ENCODE results near the gene MOK.

Gene MOK

DNA sequence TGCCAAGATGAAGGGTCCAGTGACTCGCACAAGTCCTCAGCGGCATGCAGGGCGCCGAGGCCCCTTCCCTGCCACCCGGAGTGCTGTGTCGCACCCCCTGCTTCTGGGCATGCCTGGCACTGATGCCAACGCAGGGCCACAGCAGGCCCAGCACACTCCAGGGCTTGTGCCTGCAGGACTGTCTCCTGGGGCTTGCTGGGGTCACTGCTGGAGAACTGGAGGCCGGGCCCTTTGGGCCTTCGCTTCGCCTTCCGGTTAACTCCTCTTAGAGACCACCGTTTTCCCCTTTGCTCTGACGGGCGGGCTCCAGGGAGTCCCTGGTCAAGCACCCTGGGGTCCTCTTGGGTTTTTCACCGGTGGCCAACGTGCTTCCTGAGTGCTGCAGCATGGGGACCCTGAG, 85.6 kb downstream of the MOK start:
- Histone ChIP-seq H3K18ac (ENCODE audit: low read depth in 1 of 2, low read length in 2 of 2) (no peak overlapping the region), H3K4me2 (ENCODE audit: low read length, poor library complexity, severe bottlenecking) (no peak overlapping the region), H3K27ac (ENCODE audit: low read length, poor library complexity, severe bottlenecking) (no peak overlapping the region), H2AFZ (ENCODE audit: low read depth, low read length) (no peak overlapping the region), H3K23ac (ENCODE audit: low read length in 2 of 2) (no peak overlapping the region), H2BK5ac (ENCODE audit: low read depth, low read length, poor library complexity, severe bottlenecking) (no peak overlapping the region), H3K4me3 (ENCODE audit: insufficient read depth in 1 of 2, low read depth in 1 of 2, low read length in 2 of 2) (no peak overlapping the region), H3K9ac (ENCODE audit: low read length) (no peak overlapping the region), H3K79me1 (replicated peaks; ENCODE audit: low read length, poor library complexity, severe bottlenecking) (peaks cover 50% of the 10 kb centered on the region), H4K8ac (ENCODE audit: low read length) (no peak overlapping the region), H3K4ac (ENCODE audit: low read depth in 1 of 2, low read length in 2 of 2) (no peak overlapping the region), H3K27me3 (ENCODE audit: control insufficient read depth in 1 of 2, insufficient read depth in 1 of 2, low read length in 2 of 2) (no peaks in the 10 kb centered on the region), H2BK12ac (ENCODE audit: low read length in 2 of 2) (no peak overlapping the region), H3K9me3 (ENCODE audit: control insufficient read depth, low read length) (no peaks in the 10 kb centered on the region), H3K14ac (ENCODE audit: low read length in 2 of 2) (no peak overlapping the region), H2BK120ac (ENCODE audit: low read depth, low read length) (no peak overlapping the region), H2AK5ac (ENCODE audit: low read length, severe bottlenecking) (no peak overlapping the region), H2BK15ac (ENCODE audit: low read depth, poor library complexity, severe bottlenecking) (no peak overlapping the region), H3K4me1 (ENCODE audit: control insufficient read depth, insufficient read depth, low read depth, low read length) (peaks cover 24% of the 10 kb centered on the region), H3K36me3 (ENCODE audit: control insufficient read depth in 1 of 2, insufficient read depth in 2 of 2, low read depth in 1 of 2, low read length in 2 of 2) (peaks cover 6 to 51% of the 10 kb centered on the region in 2 experiments), H4K91ac (ENCODE audit: low read length) (no peak overlapping the region)
- DNase-seq = no peak
- 98% methylated on average over 16 of the region's 16 CpGs for WGBS

DNA sequence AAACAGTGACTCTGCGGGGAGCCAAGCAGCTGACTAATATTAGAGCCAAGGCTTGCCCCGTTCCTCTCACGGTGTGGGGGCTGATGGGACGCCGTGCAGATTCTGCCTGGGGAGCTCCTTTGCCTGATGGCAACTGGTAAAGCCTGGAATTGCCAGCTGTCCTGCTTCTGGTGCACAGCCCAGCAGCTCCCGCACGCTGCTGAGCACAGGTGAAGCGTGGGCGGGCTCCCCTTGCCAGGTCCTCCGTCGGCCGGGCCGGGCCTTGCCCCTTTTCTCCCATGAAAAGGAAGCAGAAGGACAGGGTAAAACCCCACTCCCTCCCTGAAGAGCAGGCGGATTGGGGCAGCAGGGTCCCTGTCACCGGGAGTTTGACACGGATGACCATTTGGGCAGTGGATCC, 86.3 kb downstream of the MOK start:
- no peak overlapping the region for H4K91ac ChIP-seq (ENCODE audit: low read length)
- no peak overlapping the region for H3K9ac ChIP-seq (ENCODE audit: low read length)
- H2AK5ac ChIP-seq (ENCODE audit: low read length, severe bottlenecking) = no peak overlapping the region
- no peaks in the 10 kb centered on the region for H3K27me3 ChIP-seq (ENCODE audit: control insufficient read depth in 1 of 2, insufficient read depth in 1 of 2, low read length in 2 of 2)
- 92% methylated on average over 16 of the region's 16 CpGs for WGBS
- no peak overlapping the region for H3K4ac ChIP-seq (ENCODE audit: low read depth in 1 of 2, low read length in 2 of 2)
- no peak overlapping the region for H3K4me2 ChIP-seq (ENCODE audit: low read length, poor library complexity, severe bottlenecking)
- peaks cover 5 to 54% of the 10 kb centered on the region in 2 experiments for H3K36me3 ChIP-seq (ENCODE audit: control insufficient read depth in 1 of 2, insufficient read depth in 2 of 2, low read depth in 1 of 2, low read length in 2 of 2)
- H3K27ac ChIP-seq (ENCODE audit: low read length, poor library complexity, severe bottlenecking) = no peak overlapping the region
- H3K4me1 ChIP-seq (ENCODE audit: control insufficient read depth, insufficient read depth, low read depth, low read length) = peaks cover 24% of the 10 kb centered on the region
- H4K8ac ChIP-seq (ENCODE audit: low read length) = no peak overlapping the region
- H2BK12ac ChIP-seq (ENCODE audit: low read length in 2 of 2) = no peak overlapping the region
- no peak overlapping the region for H3K23ac ChIP-seq (ENCODE audit: low read length in 2 of 2)
- H2BK5ac ChIP-seq (ENCODE audit: low read depth, low read length, poor library complexity, severe bottlenecking) = no peak overlapping the region
- H3K4me3 ChIP-seq (ENCODE audit: insufficient read depth in 1 of 2, low read depth in 1 of 2, low read length in 2 of 2) = no peak overlapping the region
- no peak overlapping the region for H2BK15ac ChIP-seq (ENCODE audit: low read depth, poor library complexity, severe bottlenecking)
- H2AFZ ChIP-seq (ENCODE audit: low read depth, low read length) = no peak overlapping the region
- H3K79me1 ChIP-seq (replicated peaks; ENCODE audit: low read length, poor library complexity, severe bottlenecking) = peaks cover 54% of the 10 kb centered on the region
- no peak overlapping the region for H3K18ac ChIP-seq (ENCODE audit: low read depth in 1 of 2, low read length in 2 of 2)
- no peak overlapping the region for H3K14ac ChIP-seq (ENCODE audit: low read length in 2 of 2)
- DNase-seq = no peak
- no peaks in the 10 kb centered on the region for H3K9me3 ChIP-seq (ENCODE audit: control insufficient read depth, low read length)
- H2BK120ac ChIP-seq (ENCODE audit: low read depth, low read length) = no peak overlapping the region

DNA sequence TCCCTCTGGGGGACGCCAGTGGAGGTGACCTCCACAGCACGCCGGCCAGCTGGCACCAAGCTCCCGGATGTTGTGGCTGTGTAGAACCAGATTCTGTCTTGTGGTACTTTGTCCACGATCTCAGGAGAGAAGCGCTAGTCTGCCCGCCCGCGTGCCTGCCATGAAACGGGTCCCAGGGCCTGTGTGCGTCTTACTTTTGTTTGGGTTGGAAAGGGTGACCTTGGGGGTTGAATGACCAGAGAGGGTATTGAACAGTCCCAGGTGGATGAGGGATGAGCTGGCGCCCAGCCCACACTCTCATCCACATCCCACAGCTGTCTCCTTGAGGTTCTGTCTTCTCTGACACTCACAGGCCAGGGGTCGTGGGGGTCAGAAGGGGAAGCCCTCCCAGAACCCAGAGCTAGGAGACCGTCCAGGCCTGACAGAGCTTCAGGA, 87.0 kb downstream of the MOK start:
- WGBS = 89% methylated on average over 9 of the region's 14 CpGs
- no peak overlapping the region for H3K9ac ChIP-seq (ENCODE audit: low read length)
- no peak overlapping the region for H3K27ac ChIP-seq (ENCODE audit: low read length, poor library complexity, severe bottlenecking)
- H3K18ac ChIP-seq (ENCODE audit: low read depth in 1 of 2, low read length in 2 of 2) = no peak overlapping the region
- H4K8ac ChIP-seq (ENCODE audit: low read length) = no peak overlapping the region
- H2BK5ac ChIP-seq (ENCODE audit: low read depth, low read length, poor library complexity, severe bottlenecking) = no peak overlapping the region
- no peaks in the 10 kb centered on the region for H3K9me3 ChIP-seq (ENCODE audit: control insufficient read depth, low read length)
- no peak overlapping the region for H2AK5ac ChIP-seq (ENCODE audit: low read length, severe bottlenecking)
- no peak overlapping the region for H2BK15ac ChIP-seq (ENCODE audit: low read depth, poor library complexity, severe bottlenecking)
- DNase-seq = no peak
- no peak overlapping the region for H3K4me2 ChIP-seq (ENCODE audit: low read length, poor library complexity, severe bottlenecking)
- no peak overlapping the region for H3K14ac ChIP-seq (ENCODE audit: low read length in 2 of 2)
- H3K36me3 ChIP-seq (ENCODE audit: control insufficient read depth in 1 of 2, insufficient read depth in 2 of 2, low read depth in 1 of 2, low read length in 2 of 2) = peaks cover 5 to 56% of the 10 kb centered on the region in 2 experiments
- no peak overlapping the region for H2BK120ac ChIP-seq (ENCODE audit: low read depth, low read length)
- H2BK12ac ChIP-seq (ENCODE audit: low read length in 2 of 2) = no peak overlapping the region
- H3K79me1 ChIP-seq (replicated peaks; ENCODE audit: low read length, poor library complexity, severe bottlenecking) = peaks cover 57% of the 10 kb centered on the region
- no peak overlapping the region for H2AFZ ChIP-seq (ENCODE audit: low read depth, low read length)
- no peak overlapping the region for H4K91ac ChIP-seq (ENCODE audit: low read length)
- H3K4me1 ChIP-seq (ENCODE audit: control insufficient read depth, insufficient read depth, low read depth, low read length) = peaks cover 24% of the 10 kb centered on the region
- H3K4ac ChIP-seq (ENCODE audit: low read depth in 1 of 2, low read length in 2 of 2) = no peak overlapping the region
- H3K27me3 ChIP-seq (ENCODE audit: control insufficient read depth in 1 of 2, insufficient read depth in 1 of 2, low read length in 2 of 2) = no peaks in the 10 kb centered on the region
- no peak overlapping the region for H3K23ac ChIP-seq (ENCODE audit: low read length in 2 of 2)
- H3K4me3 ChIP-seq (ENCODE audit: insufficient read depth in 1 of 2, low read depth in 1 of 2, low read length in 2 of 2) = no peak overlapping the region

DNA sequence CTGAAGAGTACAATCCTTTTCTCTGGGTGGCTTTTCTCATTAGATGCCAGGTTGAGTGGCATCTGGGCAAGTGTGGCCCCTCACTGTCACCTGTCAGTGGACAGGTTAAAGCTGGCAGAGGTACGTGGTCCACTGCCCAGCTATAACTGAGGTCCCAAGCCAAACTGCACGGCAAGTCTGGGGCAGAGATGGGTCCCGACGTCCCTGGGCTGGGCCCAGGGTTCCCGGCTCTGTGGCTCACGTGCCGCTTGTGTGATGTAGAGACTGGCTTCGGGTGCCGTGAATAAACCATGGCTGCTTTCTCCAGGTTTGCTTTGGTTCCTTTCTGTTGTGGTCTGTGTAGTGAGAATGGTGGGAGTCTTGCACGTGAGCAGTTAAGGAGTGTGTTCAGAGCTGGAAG, 87.6 kb downstream of the MOK start:
- Histone ChIP-seq H3K23ac (ENCODE audit: low read length in 2 of 2) (no peak overlapping the region), H3K4me3 (ENCODE audit: insufficient read depth in 1 of 2, low read depth in 1 of 2, low read length in 2 of 2) (no peak overlapping the region), H3K9ac (ENCODE audit: low read length) (no peak overlapping the region), H2BK5ac (ENCODE audit: low read depth, low read length, poor library complexity, severe bottlenecking) (no peak overlapping the region), H2BK120ac (ENCODE audit: low read depth, low read length) (no peak overlapping the region), H2AFZ (ENCODE audit: low read depth, low read length) (no peak overlapping the region), H3K9me3 (ENCODE audit: control insufficient read depth, low read length) (no peaks in the 10 kb centered on the region), H2AK5ac (ENCODE audit: low read length, severe bottlenecking) (no peak overlapping the region), H3K27ac (ENCODE audit: low read length, poor library complexity, severe bottlenecking) (no peak overlapping the region), H3K4ac (ENCODE audit: low read depth in 1 of 2, low read length in 2 of 2) (no peak overlapping the region), H3K36me3 (ENCODE audit: control insufficient read depth in 1 of 2, insufficient read depth in 2 of 2, low read depth in 1 of 2, low read length in 2 of 2) (peaks cover 8 to 52% of the 10 kb centered on the region in 2 experiments), H4K8ac (ENCODE audit: low read length) (no peak overlapping the region), H3K27me3 (ENCODE audit: control insufficient read depth in 1 of 2, insufficient read depth in 1 of 2, low read length in 2 of 2) (no peaks in the 10 kb centered on the region), H3K14ac (ENCODE audit: low read length in 2 of 2) (no peak overlapping the region), H4K91ac (ENCODE audit: low read length) (no peak overlapping the region), H2BK15ac (ENCODE audit: low read depth, poor library complexity, severe bottlenecking) (no peak overlapping the region), H3K4me1 (ENCODE audit: control insufficient read depth, insufficient read depth, low read depth, low read length) (peaks cover 24% of the 10 kb centered on the region), H3K18ac (ENCODE audit: low read depth in 1 of 2, low read length in 2 of 2) (no peak overlapping the region), H3K79me1 (replicated peaks; ENCODE audit: low read length, poor library complexity, severe bottlenecking) (peaks cover 52% of the 10 kb centered on the region), H2BK12ac (ENCODE audit: low read length in 2 of 2) (no peak overlapping the region), H3K4me2 (ENCODE audit: low read length, poor library complexity, severe bottlenecking) (no peak overlapping the region)
- DNase-seq = no peak
- WGBS = 95% methylated on average over 10 of the region's 10 CpGs
